K562 (cell line): Measurements from ENCODE around the gene CDC42BPB. TPM values are rescaled to one million over a fixed set of nuclear protein-coding genes. Genes with fewer than 3 reads are reported as not detected.

Source experiments
- ATF3 ChIP-seq, 2 experiments: fragments of 450-650 bp in 1 of 2; sonication (generic) in 1 of 2; formaldehyde crosslinking in 1 of 2; IDR thresholded peaks in 1 of 2; conservative IDR thresholded peaks in 1 of 2; 2 replicates each; pipeline versions ENCODE4 v1.6.1 to v1.8.1; 2016 to 2023; ENCODE audit warnings: mild to moderate bottlenecking in 2 of 2, moderate library complexity in 2 of 2, inconsistent platforms in 1 of 2, missing genetic modification reagents in 1 of 2
- E2F6 ChIP-seq, 2 experiments: IDR thresholded peaks; 2 replicates each; pipeline ENCODE4 v1.6.1; 2011; ENCODE audit warnings: borderline replicate concordance in 1 of 2, control low read depth in 1 of 2, low read depth in 1 of 2, low read length in 1 of 2, mild to moderate bottlenecking in 1 of 2, mixed read lengths in 1 of 2, moderate library complexity in 1 of 2; ENCODE audit not compliant: insufficient read depth in 1 of 2, insufficient read length in 1 of 2, poor library complexity in 1 of 2, severe bottlenecking in 1 of 2; ENCODE audit errors: extremely low read depth in 1 of 2
- MGA ChIP-seq: fragments of 450-650 bp; IDR thresholded peaks from 2 replicates; pipeline ENCODE4 v1.6.1; 2016; ENCODE audit warnings: mild to moderate bottlenecking, moderate library complexity
- USF1 ChIP-seq: sonication (generic); formaldehyde crosslinking; IDR thresholded peaks from 2 replicates; pipeline ENCODE4 v1.9.0; 2022; ENCODE audit warnings: mild to moderate bottlenecking, missing genetic modification reagents
- polyA plus RNA-seq, 8 experiments: library from polyadenylated mRNA; depleted of rRNA in 4 of 8; stranded (reverse) in 5 of 8; unstranded in 3 of 8; fragments of >200 nt; fragmentation: Nextera tagmentation in 2 of 8; fragmentation: Illumina TruSeq in 1 of 8; extraction: Ambion mirVana in 2 of 8; extraction: Trizol in 1 of 8; gene quantifications; 2 replicates each; pipeline versions ENCODE4 v1.2.1 to v1.2.3, GENCODE V29; 2011 to 2014; ENCODE audit warnings: inconsistent platforms in 1 of 8, missing spikeins in 1 of 8
- total RNA-seq, 7 experiments: library from RNA; depleted of rRNA in 6 of 7; stranded (reverse); fragments of >200 nt in 6 of 7; fragmentation: Illumina TruSeq in 2 of 7; extraction: Trizol in 2 of 7; gene quantifications; 2 replicates each; pipeline versions ENCODE4 v1.2.1 to v1.2.3, GENCODE V29; 2011 to 2021; ENCODE audit warnings: low replicate concordance in 1 of 7

CDC42BPB gene
- total and polyA plus RNA-seq, 9 of the 15 experiments (the other 6 are each of a cell fraction or from before 2014, with no cell fraction given): 0.07 to 24.3 (median 12.6) TPM

GRCh38 chr14:102930753-102931579, 126.4 kb downstream of the CDC42BPB start (continued):
- TF ChIP-seq MGA: peak; percentile 18; the same call in 1 of the 2 replicates
- TF ChIP-seq E2F6 (IDR thresholded peaks at IDR 0.05; ENCODE audit: borderline replicate concordance in 1 of 2, extremely low read depth in 1 of 2, insufficient read depth in 1 of 2, insufficient read length in 1 of 2, low read depth in 1 of 2, low read length in 1 of 2, poor library complexity in 1 of 2, severe bottlenecking in 1 of 2): peak in 1 of 2 experiments; percentile 36
- peak; percentile 33 for TF ChIP-seq ATF3 (IDR thresholded peaks at IDR 0.05)
- no peak for TF ChIP-seq ATF3 (CRISPR knock-in tag; conservative IDR thresholded peaks at IDR 0.05)
- peak; percentile 76 for TF ChIP-seq USF1
